Measurements from ENCODE around the gene PFKL.

- no peak for TF ChIP-seq EZH2 (IDR thresholded peaks at IDR 0.05; ENCODE audit: low read length)
- no peak for TF ChIP-seq CTCF (optimal IDR thresholded peaks at IDR 0.05 in 1 of 3, IDR thresholded peaks at IDR 0.05 in 1 of 3, conservative IDR thresholded peaks at IDR 0.05 in 1 of 3; ENCODE audit: extremely low read depth in 1 of 3, insufficient read depth in 2 of 3, low read length in 3 of 3)
Observed at GRCh38 chr21:44263768-44264167, 36.1 kb upstream of the PFKL start.

Measured in keratinocyte (primary cell).